ENCODE results near the gene LRRC75A.
"Not testable (repeated sequence)": the region's sequence is repeated elsewhere in the genome, so short reads cannot be mapped to it uniquely, and the experiment has no call there.

- TF ChIP-seq EZH2phosphoT487 (IDR thresholded peaks at IDR 0.05; ENCODE audit: borderline replicate concordance); CTCF (conservative IDR thresholded peaks at IDR 0.05; ENCODE audit: low read length): not testable (repeated sequence)
Measured at GRCh38 chr17:16403847-16404246, 88.1 kb downstream of the LRRC75A start.
